ENCODE data around the gene MAD1L1.

Gene MAD1L1

DNA sequence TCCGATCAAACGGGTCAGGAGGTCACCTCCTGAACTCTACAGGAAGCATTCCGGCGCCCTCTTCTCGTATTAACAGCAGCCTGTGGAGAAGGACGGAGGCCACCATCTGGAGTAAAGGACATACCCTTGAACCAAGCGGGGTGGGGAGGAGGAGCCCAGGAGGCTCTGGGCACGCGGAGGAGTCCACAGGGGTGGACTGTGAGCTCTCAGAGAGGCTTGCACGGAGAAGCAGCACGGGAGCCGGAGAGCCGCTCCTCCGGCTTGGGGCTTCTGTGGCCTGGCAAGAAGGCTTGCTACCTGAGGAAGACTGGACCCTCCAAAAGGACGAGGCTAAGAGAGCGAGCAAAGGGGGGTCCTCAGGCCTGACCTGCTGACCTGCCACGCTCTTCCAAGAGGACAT lies 77.9 kb downstream of the MAD1L1 start:
- no peak overlapping the region for H3K4me2 ChIP-seq (ENCODE audit: low read length, poor library complexity, severe bottlenecking)
- no peak overlapping the region for H3K9ac ChIP-seq (ENCODE audit: low read length)
- H2BK12ac ChIP-seq (ENCODE audit: low read length in 2 of 2), result no peak overlapping the region
- no peak overlapping the region for H3K23ac ChIP-seq (ENCODE audit: low read length in 2 of 2)
- no peak overlapping the region for H3K14ac ChIP-seq (ENCODE audit: low read length in 2 of 2)
- H3K27me3 ChIP-seq (ENCODE audit: control insufficient read depth in 1 of 2, insufficient read depth in 1 of 2, low read length in 2 of 2), result no peaks in the 10 kb centered on the region
- no peak overlapping the region for H4K8ac ChIP-seq (ENCODE audit: low read length)
- H3K18ac ChIP-seq (ENCODE audit: low read depth in 1 of 2, low read length in 2 of 2), result no peak overlapping the region
- H2AK5ac ChIP-seq (ENCODE audit: low read length, severe bottlenecking), result no peak overlapping the region
- no peak overlapping the region for H2AFZ ChIP-seq (ENCODE audit: low read depth, low read length)
- H2BK120ac ChIP-seq (ENCODE audit: low read depth, low read length), result no peak overlapping the region
- H4K91ac ChIP-seq (ENCODE audit: low read length), result no peak overlapping the region
- H3K27ac ChIP-seq (ENCODE audit: low read length, poor library complexity, severe bottlenecking), result no peak overlapping the region
- no peak overlapping the region for H2BK5ac ChIP-seq (ENCODE audit: low read depth, low read length, poor library complexity, severe bottlenecking)
- H3K79me1 ChIP-seq (replicated peaks; ENCODE audit: low read length, poor library complexity, severe bottlenecking), result peaks cover 32% of the 10 kb centered on the region
- DNase-seq, result no peak
- H2BK15ac ChIP-seq (ENCODE audit: low read depth, poor library complexity, severe bottlenecking), result no peak overlapping the region
- peak overlapping the region in 1 of 2 experiments; percentile 32 for H3K4me3 ChIP-seq (ENCODE audit: insufficient read depth in 1 of 2, low read depth in 1 of 2, low read length in 2 of 2)
- 97% methylated on average over 17 of the region's 17 CpGs for WGBS
- H3K4me1 ChIP-seq (ENCODE audit: control insufficient read depth, insufficient read depth, low read depth, low read length), result peaks cover 39% of the 10 kb centered on the region
- H3K36me3 ChIP-seq (ENCODE audit: control insufficient read depth in 1 of 2, insufficient read depth in 2 of 2, low read depth in 1 of 2, low read length in 2 of 2), result peaks cover 0 to 14% of the 10 kb centered on the region in 2 experiments
- no peaks in the 10 kb centered on the region for H3K9me3 ChIP-seq (ENCODE audit: control insufficient read depth, low read length)
- H3K4ac ChIP-seq (ENCODE audit: low read depth in 1 of 2, low read length in 2 of 2), result no peak overlapping the region

DNA sequence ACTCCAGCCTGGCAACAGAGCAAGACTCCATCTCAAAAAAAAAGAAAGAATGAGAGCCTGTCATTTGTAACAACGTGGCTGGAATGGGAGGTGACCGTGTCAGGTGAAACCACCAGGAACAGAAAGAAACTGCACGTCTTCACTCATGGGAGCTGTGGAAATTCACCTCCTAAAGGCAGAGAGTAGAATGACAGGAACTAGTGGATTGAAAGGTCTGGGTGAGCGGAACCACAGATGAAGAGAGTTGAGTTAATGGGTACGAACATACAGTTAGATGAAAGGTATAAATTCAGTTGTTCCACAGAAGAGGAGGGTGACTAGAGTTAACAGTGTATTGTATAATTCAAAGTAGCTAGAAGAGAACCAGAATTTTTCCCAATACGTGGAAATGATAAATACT lies 78.6 kb downstream of the MAD1L1 start:
- no peaks in the 10 kb centered on the region for H3K9me3 ChIP-seq (ENCODE audit: control insufficient read depth, low read length)
- H4K8ac ChIP-seq (ENCODE audit: low read length), result no peak overlapping the region
- H3K36me3 ChIP-seq (ENCODE audit: control insufficient read depth in 1 of 2, insufficient read depth in 2 of 2, low read depth in 1 of 2, low read length in 2 of 2), result peaks cover 0 to 16% of the 10 kb centered on the region in 2 experiments
- H3K4me2 ChIP-seq (ENCODE audit: low read length, poor library complexity, severe bottlenecking), result no peak overlapping the region
- H3K14ac ChIP-seq (ENCODE audit: low read length in 2 of 2), result no peak overlapping the region
- no peak overlapping the region for H3K18ac ChIP-seq (ENCODE audit: low read depth in 1 of 2, low read length in 2 of 2)
- no peaks in the 10 kb centered on the region for H3K27me3 ChIP-seq (ENCODE audit: control insufficient read depth in 1 of 2, insufficient read depth in 1 of 2, low read length in 2 of 2)
- no peak overlapping the region for H2BK15ac ChIP-seq (ENCODE audit: low read depth, poor library complexity, severe bottlenecking)
- no peak overlapping the region for H3K4me3 ChIP-seq (ENCODE audit: insufficient read depth in 1 of 2, low read depth in 1 of 2, low read length in 2 of 2)
- no peak overlapping the region for H2BK5ac ChIP-seq (ENCODE audit: low read depth, low read length, poor library complexity, severe bottlenecking)
- no peak overlapping the region for H3K4ac ChIP-seq (ENCODE audit: low read depth in 1 of 2, low read length in 2 of 2)
- no peak overlapping the region for H2AK5ac ChIP-seq (ENCODE audit: low read length, severe bottlenecking)
- DNase-seq, result no peak
- WGBS, result 86% methylated on average over 5 of the region's 6 CpGs
- H3K23ac ChIP-seq (ENCODE audit: low read length in 2 of 2), result no peak overlapping the region
- no peak overlapping the region for H4K91ac ChIP-seq (ENCODE audit: low read length)
- H2AFZ ChIP-seq (ENCODE audit: low read depth, low read length), result no peak overlapping the region
- H3K9ac ChIP-seq (ENCODE audit: low read length), result no peak overlapping the region
- H3K4me1 ChIP-seq (ENCODE audit: control insufficient read depth, insufficient read depth, low read depth, low read length), result peaks cover 39% of the 10 kb centered on the region
- no peak overlapping the region for H2BK12ac ChIP-seq (ENCODE audit: low read length in 2 of 2)
- no peak overlapping the region for H2BK120ac ChIP-seq (ENCODE audit: low read depth, low read length)
- H3K79me1 ChIP-seq (replicated peaks; ENCODE audit: low read length, poor library complexity, severe bottlenecking), result peaks cover 38% of the 10 kb centered on the region
- no peak overlapping the region for H3K27ac ChIP-seq (ENCODE audit: low read length, poor library complexity, severe bottlenecking)

- no peak overlapping the region for H2BK120ac ChIP-seq (ENCODE audit: low read depth, low read length)
- DNase-seq, result no peak
- no peak overlapping the region for H2AFZ ChIP-seq (ENCODE audit: low read depth, low read length)
- no peak overlapping the region for H3K18ac ChIP-seq (ENCODE audit: low read depth in 1 of 2, low read length in 2 of 2)
- H3K23ac ChIP-seq (ENCODE audit: low read length in 2 of 2), result no peak overlapping the region
- no peak overlapping the region for H2AK5ac ChIP-seq (ENCODE audit: low read length, severe bottlenecking)
- no peak overlapping the region for H2BK12ac ChIP-seq (ENCODE audit: low read length in 2 of 2)
- H3K4me1 ChIP-seq (ENCODE audit: control insufficient read depth, insufficient read depth, low read depth, low read length), result peaks cover 26% of the 10 kb centered on the region
- no peak overlapping the region for H2BK5ac ChIP-seq (ENCODE audit: low read depth, low read length, poor library complexity, severe bottlenecking)
- H3K36me3 ChIP-seq (ENCODE audit: control insufficient read depth in 1 of 2, insufficient read depth in 2 of 2, low read depth in 1 of 2, low read length in 2 of 2), result peaks cover 0 to 27% of the 10 kb centered on the region in 2 experiments
- H3K4me3 ChIP-seq (ENCODE audit: insufficient read depth in 1 of 2, low read depth in 1 of 2, low read length in 2 of 2), result no peak overlapping the region
- no peak overlapping the region for H4K8ac ChIP-seq (ENCODE audit: low read length)
- H3K4me2 ChIP-seq (ENCODE audit: low read length, poor library complexity, severe bottlenecking), result no peak overlapping the region
- no peaks in the 10 kb centered on the region for H3K27me3 ChIP-seq (ENCODE audit: control insufficient read depth in 1 of 2, insufficient read depth in 1 of 2, low read length in 2 of 2)
- H3K79me1 ChIP-seq (replicated peaks; ENCODE audit: low read length, poor library complexity, severe bottlenecking), result peaks cover 44% of the 10 kb centered on the region
- no peak overlapping the region for H4K91ac ChIP-seq (ENCODE audit: low read length)
- WGBS, result 98% methylated on average over 3 of the region's 9 CpGs
- no peak overlapping the region for H3K14ac ChIP-seq (ENCODE audit: low read length in 2 of 2)
- no peak overlapping the region for H3K27ac ChIP-seq (ENCODE audit: low read length, poor library complexity, severe bottlenecking)
- no peaks in the 10 kb centered on the region for H3K9me3 ChIP-seq (ENCODE audit: control insufficient read depth, low read length)
- H2BK15ac ChIP-seq (ENCODE audit: low read depth, poor library complexity, severe bottlenecking), result no peak overlapping the region
- H3K4ac ChIP-seq (ENCODE audit: low read depth in 1 of 2, low read length in 2 of 2), result no peak overlapping the region
- H3K9ac ChIP-seq (ENCODE audit: low read length), result no peak overlapping the region
These were observed 80.1 kb downstream of the MAD1L1 start for GRCh38 chr7:2152646-2153045.

DNA sequence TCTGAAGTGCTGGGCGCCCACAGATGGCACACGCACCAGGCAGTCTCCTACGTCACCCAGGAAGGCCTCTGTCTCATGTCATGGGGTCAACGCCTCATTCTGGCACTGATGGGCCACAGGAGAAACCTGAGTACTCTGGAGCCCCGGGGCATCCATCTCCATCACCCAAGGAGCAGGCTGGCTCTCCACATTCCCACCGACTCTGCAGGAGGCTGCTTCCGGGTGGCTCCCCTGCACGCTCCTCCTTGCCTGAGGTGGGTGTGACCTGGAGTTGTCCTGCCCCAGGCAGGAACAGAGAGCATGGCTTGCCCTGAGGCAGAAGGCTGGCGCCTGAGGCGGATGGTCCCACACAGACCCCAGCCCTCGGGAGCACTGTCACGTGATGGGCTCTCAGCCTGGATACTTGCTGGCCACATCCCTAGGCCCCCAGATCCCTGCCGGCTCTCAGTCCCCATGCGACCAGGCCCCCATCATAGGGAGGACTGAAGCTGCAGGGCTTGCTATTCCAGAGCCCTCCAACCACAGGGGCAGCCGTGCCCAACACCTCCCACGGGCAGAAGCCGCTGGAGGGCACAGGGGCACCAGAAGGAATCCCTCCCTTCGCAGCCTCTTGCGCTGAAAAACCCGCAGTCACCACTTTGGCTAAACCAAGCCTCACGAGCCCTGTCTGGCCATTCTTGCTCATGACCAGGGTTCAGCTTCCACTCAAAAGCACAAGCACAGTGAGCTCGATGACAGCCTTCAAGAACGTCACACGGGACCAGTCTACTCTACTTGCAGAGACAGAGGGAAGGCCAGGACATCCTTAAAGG lies 80.7 kb downstream of the MAD1L1 start:
- no peak overlapping the region for H3K9ac ChIP-seq (ENCODE audit: low read length)
- H4K8ac ChIP-seq (ENCODE audit: low read length), result no peak overlapping the region
- no peak overlapping the region for H3K4me3 ChIP-seq (ENCODE audit: insufficient read depth in 1 of 2, low read depth in 1 of 2, low read length in 2 of 2)
- peaks cover 44% of the 10 kb centered on the region for H3K79me1 ChIP-seq (replicated peaks; ENCODE audit: low read length, poor library complexity, severe bottlenecking)
- no peaks in the 10 kb centered on the region for H3K27me3 ChIP-seq (ENCODE audit: control insufficient read depth in 1 of 2, insufficient read depth in 1 of 2, low read length in 2 of 2)
- H3K4ac ChIP-seq (ENCODE audit: low read depth in 1 of 2, low read length in 2 of 2), result no peak overlapping the region
- H3K9me3 ChIP-seq (ENCODE audit: control insufficient read depth, low read length), result no peaks in the 10 kb centered on the region
- no peak overlapping the region for H2AK5ac ChIP-seq (ENCODE audit: low read length, severe bottlenecking)
- no peak overlapping the region for H3K4me2 ChIP-seq (ENCODE audit: low read length, poor library complexity, severe bottlenecking)
- H3K36me3 ChIP-seq (ENCODE audit: control insufficient read depth in 1 of 2, insufficient read depth in 2 of 2, low read depth in 1 of 2, low read length in 2 of 2), result peaks cover 0 to 33% of the 10 kb centered on the region in 2 experiments
- H2BK120ac ChIP-seq (ENCODE audit: low read depth, low read length), result no peak overlapping the region
- no peak overlapping the region for H2AFZ ChIP-seq (ENCODE audit: low read depth, low read length)
- H4K91ac ChIP-seq (ENCODE audit: low read length), result no peak overlapping the region
- no peak overlapping the region for H3K18ac ChIP-seq (ENCODE audit: low read depth in 1 of 2, low read length in 2 of 2)
- H2BK15ac ChIP-seq (ENCODE audit: low read depth, poor library complexity, severe bottlenecking), result no peak overlapping the region
- peaks cover 21% of the 10 kb centered on the region for H3K4me1 ChIP-seq (ENCODE audit: control insufficient read depth, insufficient read depth, low read depth, low read length)
- no peak overlapping the region for H2BK12ac ChIP-seq (ENCODE audit: low read length in 2 of 2)
- H3K27ac ChIP-seq (ENCODE audit: low read length, poor library complexity, severe bottlenecking), result no peak overlapping the region
- H3K23ac ChIP-seq (ENCODE audit: low read length in 2 of 2), result no peak overlapping the region
- no peak overlapping the region for H2BK5ac ChIP-seq (ENCODE audit: low read depth, low read length, poor library complexity, severe bottlenecking)
- WGBS, result 96% methylated on average over 24 of the region's 24 CpGs
- no peak for DNase-seq
- H3K14ac ChIP-seq (ENCODE audit: low read length in 2 of 2), result no peak overlapping the region

All from mesenchymal stem cell (in vitro differentiated cells and primary cell).